T-helper 9 cell (primary cell): ENCODE results near the gene MX2.

ENCODE experiments used
- DNase-seq: peaks from one replicate; pipeline ENCODE4 v3.0.0-alpha.2; 2020

MX2 gene

GRCh38 chr21:41365377-41366107 is 3.7 kb downstream of the MX2 start:
- no peak for DNase-seq

GRCh38 chr21:41366522-41367151 is 4.8 kb downstream of the MX2 start:
- no peak for DNase-seq

- no peak for DNase-seq
Observed at GRCh38 chr21:41367301-41367944, 5.6 kb downstream of the MX2 start.

- DNase-seq, result no peak
Observed at GRCh38 chr21:41367945-41368734, 6.3 kb downstream of the MX2 start.

- DNase-seq, result no peak
Observed at GRCh38 chr21:41368735-41369104, 6.9 kb downstream of the MX2 start.

- peak; percentile 27 for DNase-seq
Observed at GRCh38 chr21:41369105-41369919, 7.5 kb downstream of the MX2 start.

GRCh38 chr21:41369920-41370839 is 8.4 kb downstream of the MX2 start:
- peak; percentile 21 for DNase-seq

GRCh38 chr21:41370840-41371684 is 9.2 kb downstream of the MX2 start:
- DNase-seq, result no peak

- DNase-seq, result no peak
Observed at GRCh38 chr21:41371685-41372030, 9.8 kb downstream of the MX2 start.

- DNase-seq, result no peak
Observed at GRCh38 chr21:41373253-41373652, 11.4 kb downstream of the MX2 start.

- DNase-seq, result no peak
Observed at GRCh38 chr21:41373763-41374162, 11.9 kb downstream of the MX2 start.

- DNase-seq, result no peak
Observed at GRCh38 chr21:41374177-41374712, 12.4 kb downstream of the MX2 start.

- no peak for DNase-seq
Observed at GRCh38 chr21:41374867-41375533, 13.2 kb downstream of the MX2 start.

- no peak for DNase-seq
Observed at GRCh38 chr21:41375875-41376274, 14.0 kb downstream of the MX2 start.

- no peak for DNase-seq
Observed at GRCh38 chr21:41377715-41378114, 15.9 kb downstream of the MX2 start.

GRCh38 chr21:41378849-41379248 is 17.0 kb downstream of the MX2 start:
- no peak for DNase-seq

GRCh38 chr21:41379901-41380300 is 18.1 kb downstream of the MX2 start:
- DNase-seq, result no peak

GRCh38 chr21:41381731-41382130 is 19.9 kb downstream of the MX2 start:
- DNase-seq, result no peak

- no peak for DNase-seq
Observed at GRCh38 chr21:41387042-41387819, 25.4 kb downstream of the MX2 start.
